ENCODE results near the gene PFAS.
"Not testable (repeated sequence)": the region's sequence is repeated elsewhere in the genome, so short reads cannot be mapped to it uniquely, and the experiment has no call there.

PFAS gene

GRCh38 chr17:8248751-8249607, at the start of gene PFAS:
Gene PFAS (plus strand): TSS chr17:8249289. CDS start chr17:8253938, 4,649 bp downstream.
- peak; percentile 98 to 99 for DNase-seq

- DNase-seq, result no peak
Observed at GRCh38 chr17:8204761-8205555, 44.1 kb upstream of the PFAS start.

- no peak for DNase-seq
Observed at GRCh38 chr17:8206536-8206935, 42.6 kb upstream of the PFAS start.

- DNase-seq, result peak; percentile 93 to 94
Observed at GRCh38 chr17:8209907-8210760, 39.0 kb upstream of the PFAS start, which contains the start of gene AURKB. Gene AURKB (minus strand): TSS chr17:8210575. CDS start chr17:8210224, 351 bp downstream.

GRCh38 chr17:8210761-8211458, 38.2 kb upstream of the PFAS start:
- DNase-seq, result no peak

- no peak for DNase-seq
Observed at GRCh38 chr17:8212312-8213180, 36.5 kb upstream of the PFAS start.

GRCh38 chr17:8214000-8214399, 35.1 kb upstream of the PFAS start:
- DNase-seq, result not testable (repeated sequence)

GRCh38 chr17:8220783-8221662, 28.1 kb upstream of the PFAS start:
- peak; percentile 96 to 99 for DNase-seq

GRCh38 chr17:8221663-8222379, 27.3 kb upstream of the PFAS start:
- peak; percentile 95 to 97 for DNase-seq

GRCh38 chr17:8222380-8222629, 26.8 kb upstream of the PFAS start:
- DNase-seq, result no peak

GRCh38 chr17:8222630-8223355, 26.3 kb upstream of the PFAS start:
- DNase-seq, result peak; percentile 95 to 97

- DNase-seq, result peak; percentile 79 to 80
Observed at GRCh38 chr17:8223356-8224126, 25.5 kb upstream of the PFAS start.

GRCh38 chr17:8224891-8225812, 23.9 kb upstream of the PFAS start:
- DNase-seq, result no peak

- peak; percentile 88 to 91 for DNase-seq
Observed at GRCh38 chr17:8225813-8226535, 23.1 kb upstream of the PFAS start.

- peak; percentile 82 to 86 for DNase-seq
Observed at GRCh38 chr17:8226536-8227237, 22.4 kb upstream of the PFAS start.

- no peak for DNase-seq
Observed at GRCh38 chr17:8227238-8227581, 21.9 kb upstream of the PFAS start.

Data from activated T-cell treated with anti-CD3 and anti-CD28 coated beads, Interleukin-2, amount 50 U/mL, for 48 hours (primary cell).